Measurements from ENCODE around the gene FEM1B.

The FEM1B gene

DNA sequence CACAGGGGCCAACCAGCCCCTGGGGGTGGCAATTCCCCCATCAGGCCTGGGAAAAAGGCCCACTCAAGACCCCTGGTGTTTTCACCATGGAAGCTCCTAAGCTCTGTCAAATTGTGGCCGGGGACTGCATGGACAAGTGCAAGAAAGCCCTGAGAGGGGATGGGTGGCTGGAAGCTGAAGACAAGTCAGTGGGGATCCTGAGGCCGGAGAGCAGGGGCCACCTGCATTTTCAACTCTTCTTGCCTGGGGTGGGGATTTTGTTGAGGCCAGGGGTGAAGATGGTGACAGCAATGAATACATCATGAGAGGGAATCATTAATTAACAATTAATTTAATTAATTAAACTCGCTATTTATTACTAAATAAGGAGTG is 33.9 kb downstream of the FEM1B start (continued):
- TF ChIP-seq, protein P1, sequence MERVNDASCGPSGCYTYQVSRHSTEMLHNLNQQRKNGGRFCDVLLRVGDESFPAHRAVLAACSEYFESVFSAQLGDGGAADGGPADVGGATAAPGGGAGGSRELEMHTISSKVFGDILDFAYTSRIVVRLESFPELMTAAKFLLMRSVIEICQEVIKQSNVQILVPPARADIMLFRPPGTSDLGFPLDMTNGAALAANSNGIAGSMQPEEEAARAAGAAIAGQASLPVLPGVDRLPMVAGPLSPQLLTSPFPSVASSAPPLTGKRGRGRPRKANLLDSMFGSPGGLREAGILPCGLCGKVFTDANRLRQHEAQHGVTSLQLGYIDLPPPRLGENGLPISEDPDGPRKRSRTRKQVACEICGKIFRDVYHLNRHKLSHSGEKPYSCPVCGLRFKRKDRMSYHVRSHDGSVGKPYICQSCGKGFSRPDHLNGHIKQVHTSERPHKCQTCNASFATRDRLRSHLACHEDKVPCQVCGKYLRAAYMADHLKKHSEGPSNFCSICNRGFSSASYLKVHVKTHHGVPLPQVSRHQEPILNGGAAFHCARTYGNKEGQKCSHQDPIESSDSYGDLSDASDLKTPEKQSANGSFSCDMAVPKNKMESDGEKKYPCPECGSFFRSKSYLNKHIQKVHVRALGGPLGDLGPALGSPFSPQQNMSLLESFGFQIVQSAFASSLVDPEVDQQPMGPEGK (CRISPR knock-in tag; IDR thresholded peaks at IDR 0.05; ENCODE audit: borderline replicate concordance): no peak
- TF ChIP-seq ISL1 (CRISPR knock-in tag; IDR thresholded peaks at IDR 0.05): no peak

GRCh38 chr15:68311859-68312557 is 34.5 kb downstream of the FEM1B start:
- ATAC-seq: no peak
- no peak for TF ChIP-seq ZFP3 (CRISPR knock-in tag; IDR thresholded peaks at IDR 0.05)
- TF ChIP-seq ISL1 (CRISPR knock-in tag; IDR thresholded peaks at IDR 0.05): no peak
- no peak for TF ChIP-seq ZC3H10 (CRISPR knock-in tag; IDR thresholded peaks at IDR 0.05)
- TF ChIP-seq, protein P1 (CRISPR knock-in tag; IDR thresholded peaks at IDR 0.05; ENCODE audit: borderline replicate concordance): no peak
- no peak for TF ChIP-seq CSDC2 (CRISPR knock-in tag; IDR thresholded peaks at IDR 0.05)
- TF ChIP-seq ZNF565 (CRISPR knock-in tag; conservative IDR thresholded peaks at IDR 0.05; ENCODE audit: low read depth): no peak
- TF ChIP-seq POU6F1 (CRISPR knock-in tag; IDR thresholded peaks at IDR 0.05; ENCODE audit: borderline replicate concordance, low read depth): no peak
- no peak for TF ChIP-seq GLIS3 (CRISPR knock-in tag; IDR thresholded peaks at IDR 0.05)
- TF ChIP-seq, protein P2, sequence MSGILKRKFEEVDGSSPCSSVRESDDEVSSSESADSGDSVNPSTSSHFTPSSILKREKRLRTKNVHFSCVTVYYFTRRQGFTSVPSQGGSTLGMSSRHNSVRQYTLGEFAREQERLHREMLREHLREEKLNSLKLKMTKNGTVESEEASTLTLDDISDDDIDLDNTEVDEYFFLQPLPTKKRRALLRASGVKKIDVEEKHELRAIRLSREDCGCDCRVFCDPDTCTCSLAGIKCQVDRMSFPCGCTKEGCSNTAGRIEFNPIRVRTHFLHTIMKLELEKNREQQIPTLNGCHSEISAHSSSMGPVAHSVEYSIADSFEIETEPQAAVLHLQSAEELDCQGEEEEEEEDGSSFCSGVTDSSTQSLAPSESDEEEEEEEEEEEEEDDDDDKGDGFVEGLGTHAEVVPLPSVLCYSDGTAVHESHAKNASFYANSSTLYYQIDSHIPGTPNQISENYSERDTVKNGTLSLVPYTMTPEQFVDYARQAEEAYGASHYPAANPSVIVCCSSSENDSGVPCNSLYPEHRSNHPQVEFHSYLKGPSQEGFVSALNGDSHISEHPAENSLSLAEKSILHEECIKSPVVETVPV (CRISPR knock-in tag; IDR thresholded peaks at IDR 0.05): no peak
- TF ChIP-seq PPARA (CRISPR knock-in tag; IDR thresholded peaks at IDR 0.05; ENCODE audit: borderline replicate concordance): no peak
- TF ChIP-seq, protein P3, sequence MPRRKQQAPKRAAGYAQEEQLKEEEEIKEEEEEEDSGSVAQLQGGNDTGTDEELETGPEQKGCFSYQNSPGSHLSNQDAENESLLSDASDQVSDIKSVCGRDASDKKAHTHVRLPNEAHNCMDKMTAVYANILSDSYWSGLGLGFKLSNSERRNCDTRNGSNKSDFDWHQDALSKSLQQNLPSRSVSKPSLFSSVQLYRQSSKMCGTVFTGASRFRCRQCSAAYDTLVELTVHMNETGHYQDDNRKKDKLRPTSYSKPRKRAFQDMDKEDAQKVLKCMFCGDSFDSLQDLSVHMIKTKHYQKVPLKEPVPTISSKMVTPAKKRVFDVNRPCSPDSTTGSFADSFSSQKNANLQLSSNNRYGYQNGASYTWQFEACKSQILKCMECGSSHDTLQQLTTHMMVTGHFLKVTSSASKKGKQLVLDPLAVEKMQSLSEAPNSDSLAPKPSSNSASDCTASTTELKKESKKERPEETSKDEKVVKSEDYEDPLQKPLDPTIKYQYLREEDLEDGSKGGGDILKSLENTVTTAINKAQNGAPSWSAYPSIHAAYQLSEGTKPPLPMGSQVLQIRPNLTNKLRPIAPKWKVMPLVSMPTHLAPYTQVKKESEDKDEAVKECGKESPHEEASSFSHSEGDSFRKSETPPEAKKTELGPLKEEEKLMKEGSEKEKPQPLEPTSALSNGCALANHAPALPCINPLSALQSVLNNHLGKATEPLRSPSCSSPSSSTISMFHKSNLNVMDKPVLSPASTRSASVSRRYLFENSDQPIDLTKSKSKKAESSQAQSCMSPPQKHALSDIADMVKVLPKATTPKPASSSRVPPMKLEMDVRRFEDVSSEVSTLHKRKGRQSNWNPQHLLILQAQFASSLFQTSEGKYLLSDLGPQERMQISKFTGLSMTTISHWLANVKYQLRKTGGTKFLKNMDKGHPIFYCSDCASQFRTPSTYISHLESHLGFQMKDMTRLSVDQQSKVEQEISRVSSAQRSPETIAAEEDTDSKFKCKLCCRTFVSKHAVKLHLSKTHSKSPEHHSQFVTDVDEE (CRISPR knock-in tag; IDR thresholded peaks at IDR 0.05): no peak
- no peak for TF ChIP-seq ZFP30 (CRISPR knock-in tag; IDR thresholded peaks at IDR 0.05)
- TF ChIP-seq BACH2 (CRISPR knock-in tag; IDR thresholded peaks at IDR 0.05; ENCODE audit: borderline replicate concordance): no peak
- TF ChIP-seq ARNTL (CRISPR knock-in tag; IDR thresholded peaks at IDR 0.05; ENCODE audit: borderline replicate concordance, low read depth): no peak
- no peak for TF ChIP-seq TOX (CRISPR knock-in tag; IDR thresholded peaks at IDR 0.05; ENCODE audit: borderline replicate concordance)
- no peak for TF ChIP-seq CREB5 (CRISPR knock-in tag; IDR thresholded peaks at IDR 0.05; ENCODE audit: low read depth)
- no peak for TF ChIP-seq SNAI2 (CRISPR knock-in tag; IDR thresholded peaks at IDR 0.05)

- TF ChIP-seq CSDC2 (CRISPR knock-in tag; IDR thresholded peaks at IDR 0.05): no peak
- no peak for TF ChIP-seq RARB (CRISPR knock-in tag; IDR thresholded peaks at IDR 0.05)
- no peak for TF ChIP-seq ZFP3 (CRISPR knock-in tag; IDR thresholded peaks at IDR 0.05)
- no peak for TF ChIP-seq ZFP30 (CRISPR knock-in tag; IDR thresholded peaks at IDR 0.05)
- no peak for TF ChIP-seq ESRRG (CRISPR knock-in tag; IDR thresholded peaks at IDR 0.05)
- no peak for TF ChIP-seq SNAI2 (CRISPR knock-in tag; IDR thresholded peaks at IDR 0.05)
- no peak for TF ChIP-seq ISL1 (CRISPR knock-in tag; IDR thresholded peaks at IDR 0.05)
- no peak for TF ChIP-seq CREB5 (CRISPR knock-in tag; IDR thresholded peaks at IDR 0.05; ENCODE audit: low read depth)
- TF ChIP-seq ZNF565 (CRISPR knock-in tag; conservative IDR thresholded peaks at IDR 0.05; ENCODE audit: low read depth): no peak
- no peak for TF ChIP-seq ZNF70 (CRISPR knock-in tag; IDR thresholded peaks at IDR 0.05)
- TF ChIP-seq, protein P1 (CRISPR knock-in tag; IDR thresholded peaks at IDR 0.05; ENCODE audit: borderline replicate concordance): no peak
- no peak for TF ChIP-seq PPARA (CRISPR knock-in tag; IDR thresholded peaks at IDR 0.05; ENCODE audit: borderline replicate concordance)
- ATAC-seq: peak; percentile 45
Measured at GRCh38 chr15:68312701-68313204, 35.2 kb downstream of the FEM1B start.

Data from SK-N-SH treated with all-trans-retinoic acid at 6 μM for 48 hours (cell line).